RWPE2 (cell line): ENCODE measurements around the gene GPANK1.

ENCODE experiments used
- ATAC-seq: fragments of 200-7000 bp; cut with Tn5 transposase; 3 replicates; pipeline ENCODE4 v1.9.1; 2021; ENCODE audit warnings: low read depth
- DNase-seq: peaks from one replicate; pipeline ENCODE4 v3.0.0-alpha.2; 2020; ENCODE audit warnings: low spot score
- H3K27ac ChIP-seq: fragments of 450-650 bp; 2 replicates; pipeline ENCODE4 v1.5.1; 2017; ENCODE audit warnings: mild to moderate bottlenecking; ENCODE audit not compliant: poor library complexity, severe bottlenecking
- H3K27me3 ChIP-seq: fragments of 250-450 bp; sonication (Bioruptor Pico); 2 replicates; pipeline ENCODE4 v1.5.1; 2021; ENCODE audit warnings: mild to moderate bottlenecking, moderate library complexity; ENCODE audit not compliant: insufficient read depth, poor library complexity, severe bottlenecking
- H3K36me3 ChIP-seq: fragments of 250-450 bp; sonication (Bioruptor Pico); 2 replicates; pipeline ENCODE4 v1.5.1; 2020; ENCODE audit warnings: low read depth, mild to moderate bottlenecking, moderate library complexity
- H3K4me1 ChIP-seq: fragments of 250-450 bp; sonication (Bioruptor Pico); 2 replicates; pipeline ENCODE4 v1.5.1; 2021; ENCODE audit warnings: mild to moderate bottlenecking, moderate library complexity; ENCODE audit not compliant: insufficient read depth, poor library complexity, severe bottlenecking
- H3K4me3 ChIP-seq: fragments of 250-450 bp; sonication (Bioruptor Pico); 2 replicates; pipeline ENCODE4 v1.5.1; 2021; ENCODE audit warnings: mild to moderate bottlenecking, moderate library complexity; ENCODE audit not compliant: severe bottlenecking
- H3K9me3 ChIP-seq: fragments of 250-450 bp; sonication (Bioruptor Pico); 2 replicates; pipeline ENCODE4 v1.5.1; 2021; ENCODE audit warnings: mild to moderate bottlenecking, moderate library complexity; ENCODE audit not compliant: severe bottlenecking
- TF ChIP-seq, protein P1 (sequence below): fragments of 450-650 bp; IDR thresholded peaks from one replicate; pipeline ENCODE4 v1.5.1; 2017; ENCODE audit warnings: mild to moderate bottlenecking, moderate library complexity; ENCODE audit not compliant: poor library complexity, severe bottlenecking

GPANK1 gene

DNA sequence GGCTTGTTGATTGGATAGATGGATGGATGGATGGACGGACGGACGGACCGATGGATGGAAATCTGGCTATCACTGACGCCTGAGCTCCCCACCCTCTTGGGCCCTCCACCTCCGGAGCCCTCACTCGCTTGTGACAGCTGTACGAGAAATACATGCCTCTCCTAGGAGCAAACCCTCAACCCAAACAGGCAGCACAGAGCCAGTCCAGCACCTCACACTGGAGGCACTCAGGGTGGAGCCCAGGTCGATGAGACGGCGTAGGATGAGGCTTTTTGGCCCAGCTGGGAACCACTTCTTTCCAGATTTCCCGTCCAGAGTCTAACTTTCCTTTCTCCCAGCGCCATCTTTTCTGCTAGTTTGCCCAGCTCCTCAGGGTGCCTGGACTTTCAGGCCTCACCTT, 18.8 kb upstream of the GPANK1 start:
- ATAC-seq (no peak), DNase-seq (no peak)
- no peaks in the 10 kb centered on the region for H3K27me3 ChIP-seq
- no peaks in the 10 kb centered on the region for H3K9me3 ChIP-seq
- H3K36me3 ChIP-seq, result peaks cover 4% of the 10 kb centered on the region
- no peaks in the 10 kb centered on the region for H3K4me1 ChIP-seq
- TF ChIP-seq, protein P1, sequence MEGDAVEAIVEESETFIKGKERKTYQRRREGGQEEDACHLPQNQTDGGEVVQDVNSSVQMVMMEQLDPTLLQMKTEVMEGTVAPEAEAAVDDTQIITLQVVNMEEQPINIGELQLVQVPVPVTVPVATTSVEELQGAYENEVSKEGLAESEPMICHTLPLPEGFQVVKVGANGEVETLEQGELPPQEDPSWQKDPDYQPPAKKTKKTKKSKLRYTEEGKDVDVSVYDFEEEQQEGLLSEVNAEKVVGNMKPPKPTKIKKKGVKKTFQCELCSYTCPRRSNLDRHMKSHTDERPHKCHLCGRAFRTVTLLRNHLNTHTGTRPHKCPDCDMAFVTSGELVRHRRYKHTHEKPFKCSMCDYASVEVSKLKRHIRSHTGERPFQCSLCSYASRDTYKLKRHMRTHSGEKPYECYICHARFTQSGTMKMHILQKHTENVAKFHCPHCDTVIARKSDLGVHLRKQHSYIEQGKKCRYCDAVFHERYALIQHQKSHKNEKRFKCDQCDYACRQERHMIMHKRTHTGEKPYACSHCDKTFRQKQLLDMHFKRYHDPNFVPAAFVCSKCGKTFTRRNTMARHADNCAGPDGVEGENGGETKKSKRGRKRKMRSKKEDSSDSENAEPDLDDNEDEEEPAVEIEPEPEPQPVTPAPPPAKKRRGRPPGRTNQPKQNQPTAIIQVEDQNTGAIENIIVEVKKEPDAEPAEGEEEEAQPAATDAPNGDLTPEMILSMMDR, result no peak
- H3K4me3 ChIP-seq, result no peak overlapping the region
- H3K27ac ChIP-seq, result no peak overlapping the region

DNA sequence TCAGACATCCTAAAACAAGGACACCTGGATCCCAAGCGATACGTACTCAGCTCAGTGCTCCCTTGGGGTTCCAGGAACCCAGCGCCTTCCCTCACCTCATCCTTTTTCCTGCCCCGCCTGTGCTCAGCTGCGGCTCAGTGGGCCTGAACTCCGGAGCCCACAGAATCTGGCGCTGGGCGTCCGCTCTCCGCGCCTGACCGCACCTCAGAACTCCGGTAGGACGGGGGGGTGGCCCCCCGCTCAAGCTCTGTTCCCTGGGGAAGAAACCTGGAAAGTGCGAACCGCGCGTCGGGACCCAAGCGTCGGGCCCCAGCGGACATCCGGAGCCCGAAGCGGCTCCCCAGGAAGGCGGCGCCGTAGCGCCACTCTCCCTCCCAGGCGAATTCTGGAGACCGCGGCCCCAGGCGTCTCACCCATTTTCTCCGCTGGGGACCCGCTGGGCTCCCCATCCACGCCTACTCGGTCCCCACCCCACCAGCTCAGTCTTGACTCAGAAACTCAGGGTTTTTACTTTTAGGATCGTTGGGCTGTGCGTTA, 16.4 kb upstream of the GPANK1 start:
- Histone ChIP-seq H3K27me3 (no peaks in the 10 kb centered on the region), H3K27ac (peak overlapping the region; percentile 52), H3K36me3 (no peaks in the 10 kb centered on the region), H3K9me3 (no peaks in the 10 kb centered on the region), H3K4me1 (no peaks in the 10 kb centered on the region), H3K4me3 (peak overlapping the region; percentile 33)
- DNase-seq (no peak), ATAC-seq (peak; percentile 60)
- TF ChIP-seq, protein P1, result peak; percentile 25

DNA sequence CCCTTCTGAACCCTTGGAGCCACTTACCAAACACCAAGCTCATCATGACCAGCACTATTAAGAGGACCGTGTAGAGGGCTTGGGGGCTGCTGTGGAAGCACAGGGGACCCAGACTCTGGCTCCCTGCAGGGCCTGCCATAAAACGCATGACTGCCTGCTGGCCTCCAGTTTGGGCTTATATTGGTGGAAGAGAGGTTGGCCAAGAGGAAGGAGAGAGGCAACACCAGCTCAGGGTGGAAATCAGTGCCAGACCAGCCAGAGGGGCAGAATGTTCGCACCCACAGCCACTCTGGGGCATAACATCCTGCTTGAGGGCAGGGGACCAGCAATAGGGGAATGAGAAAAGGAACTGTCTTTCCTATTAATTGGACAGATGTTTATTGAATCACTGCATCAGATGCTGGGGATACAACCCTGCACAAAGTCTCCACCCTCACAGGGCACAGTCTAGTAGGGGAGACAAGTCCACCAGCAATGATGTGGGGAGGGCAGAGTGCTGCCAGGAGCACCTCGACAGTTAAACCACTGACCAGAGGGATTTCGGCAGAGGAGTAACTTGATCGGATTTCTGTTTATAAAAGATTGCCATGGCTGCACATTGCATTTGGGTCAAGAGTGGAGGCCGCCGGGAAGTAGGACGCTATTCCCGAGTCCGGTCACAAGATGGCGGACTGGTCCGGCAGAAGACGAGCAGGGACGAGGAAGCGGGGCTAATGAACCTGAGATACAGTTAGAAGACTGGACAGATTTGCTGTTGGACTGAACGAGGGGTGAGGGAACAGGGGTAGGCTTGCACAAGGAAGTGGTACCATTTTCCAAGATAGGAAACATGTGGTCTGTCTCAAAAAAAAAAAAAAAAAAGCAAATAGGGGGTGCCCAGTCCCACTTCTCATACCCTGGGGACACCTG, 15.7 kb upstream of the GPANK1 start, which contains the start of gene LY6G5C:
LY6G5C (minus strand) TSS at position 842 of the 909 bp plus-strand sequence; CDS start at position 148, 694 bp downstream.
- peak within 1 kb of the TSS; percentile 33 for H3K4me3 ChIP-seq
- TF ChIP-seq, protein P1, result peak; percentile 79

DNA sequence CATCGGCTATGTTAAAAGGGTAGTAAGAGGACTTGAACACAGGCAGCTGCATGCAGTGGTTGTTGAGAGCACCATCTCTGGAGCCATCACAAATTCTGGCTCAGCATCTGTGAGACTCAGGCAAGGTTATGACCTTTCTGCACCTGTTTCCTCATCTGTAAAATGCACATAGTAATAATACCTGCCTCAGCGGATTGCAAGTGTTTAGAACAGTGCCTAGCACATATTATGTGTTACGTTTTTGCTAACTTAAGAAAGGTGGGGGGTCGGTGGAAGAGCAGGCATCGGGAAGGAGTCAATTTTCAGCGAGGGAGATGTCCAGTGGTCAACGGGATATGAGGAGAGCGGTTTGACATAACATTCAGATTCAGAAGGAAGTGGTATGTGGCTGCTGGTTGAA, 13.2 kb upstream of the GPANK1 start:
- no peak for ATAC-seq
- H3K27me3 ChIP-seq, result no peaks in the 10 kb centered on the region
- DNase-seq, result no peak
- no peaks in the 10 kb centered on the region; the same call in 1 of the 2 replicates for H3K36me3 ChIP-seq
- TF ChIP-seq, protein P1, result no peak
- no peaks in the 10 kb centered on the region for H3K4me1 ChIP-seq
- H3K4me3 ChIP-seq, result no peak overlapping the region
- no peaks in the 10 kb centered on the region for H3K9me3 ChIP-seq
- no peak overlapping the region for H3K27ac ChIP-seq

More for the DNA sequence above, 15.7 kb upstream of the GPANK1 start, which contains the start of gene LY6G5C:
- no peaks in the 10 kb centered on the region for H3K27me3 ChIP-seq
- no peaks in the 10 kb centered on the region for H3K4me1 ChIP-seq
- no peaks in the 10 kb centered on the region for H3K36me3 ChIP-seq
- H3K9me3 ChIP-seq, result no peaks in the 10 kb centered on the region
- ATAC-seq (peak; percentile 77), DNase-seq (no peak)
- H3K27ac ChIP-seq, result peak within 1 kb of the TSS; percentile 52

DNA sequence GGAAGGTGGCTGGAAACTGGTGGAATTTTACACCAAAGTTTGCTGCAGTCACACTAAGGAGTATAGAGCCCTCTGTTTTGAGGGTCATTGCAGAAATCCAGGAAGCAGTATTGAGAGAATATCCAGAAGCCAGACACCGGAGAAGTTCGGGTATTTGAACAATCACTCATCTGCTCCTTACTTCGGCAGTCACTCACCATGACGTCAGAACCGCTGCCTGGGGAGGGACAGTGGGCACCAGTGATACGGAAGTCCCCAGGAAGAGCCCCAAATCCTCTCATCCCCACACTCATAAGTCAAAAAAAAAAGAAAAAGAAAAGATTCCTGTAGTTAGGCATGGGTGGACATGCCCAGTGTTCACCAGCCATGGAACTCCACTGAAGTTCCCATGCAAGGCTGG, 12.1 kb upstream of the GPANK1 start:
- peaks cover 9% of the 10 kb centered on the region for H3K36me3 ChIP-seq
- H3K4me1 ChIP-seq, result no peaks in the 10 kb centered on the region
- ATAC-seq (no peak), DNase-seq (no peak)
- H3K9me3 ChIP-seq, result no peaks in the 10 kb centered on the region
- H3K27me3 ChIP-seq, result no peaks in the 10 kb centered on the region
- H3K27ac ChIP-seq, result no peak overlapping the region
- no peak overlapping the region for H3K4me3 ChIP-seq
- TF ChIP-seq, protein P1, result no peak
